HL-60/S4 treated with phorbol 12-myristate 13-acetate at 8.2 ng/mL for 4 days and 3 days (cell line): Measurements from ENCODE around the gene ZNF324.

Experiments used
- in situ Hi-C: fragments of 300-500 bp; cut with MboI; formaldehyde crosslinking; loops from 2 replicates; pipeline ENCODE4 v1.15.0; 2022; ENCODE audit warnings: low sequenced_read_pairs

ZNF324 gene

GRCh38 chr19:58520257-58520599 is 53.3 kb downstream of the ZNF324 start:
- in situ Hi-C loops = no loop called here

DNA sequence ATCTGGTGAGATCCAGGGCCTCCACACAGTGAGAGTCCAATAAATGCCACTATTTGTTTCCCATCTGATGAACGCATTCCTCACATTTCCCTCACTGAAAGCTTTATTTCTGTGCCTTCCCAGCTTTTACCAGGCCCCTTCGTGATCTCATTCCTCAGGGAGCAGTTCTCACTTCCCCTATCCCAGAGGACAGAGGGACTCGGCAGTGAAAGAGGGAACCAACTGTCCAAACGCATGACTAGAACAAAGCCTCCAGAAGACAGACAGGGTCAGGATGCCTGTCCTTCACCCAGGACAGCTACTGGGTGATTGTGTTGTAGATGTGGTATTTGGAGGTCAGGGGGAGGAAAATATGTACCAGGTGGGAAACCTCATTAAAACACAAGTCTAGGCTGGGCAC is 54.8 kb downstream of the ZNF324 start:
- in situ Hi-C loops = no loop called here

GRCh38 chr19:58522709-58523108 is 55.8 kb downstream of the ZNF324 start:
- in situ Hi-C loops = no loop called here
